ENCODE results near the gene HNRNPK. TPM values are rescaled to one million over a fixed set of nuclear protein-coding genes. Genes with fewer than 3 reads are reported as not detected.

Gene HNRNPK
- total RNA-seq, 2 experiments from 2014 or later = 671 to 848 TPM

- no peak overlapping the region for H3K4me3 Mint-ChIP-seq
- H3K36me3 Mint-ChIP-seq (ENCODE audit: low read depth) = peaks cover 21% of the 10 kb centered on the region
- H3K27ac Mint-ChIP-seq = no peak overlapping the region
- H3K4me1 Mint-ChIP-seq = no peaks in the 10 kb centered on the region
- POLR2A ChIA-PET = interaction anchor here (0.5 to 0.6 kb wide), 2 partner anchors 459 to 573 kb away, joined by 3 to 4 read pairs; no protein-coding TSS in a partner anchor
- H3K27me3 Mint-ChIP-seq = no peaks in the 10 kb centered on the region
- no peak for DNase-seq
- no peaks in the 10 kb centered on the region for H3K9me3 Mint-ChIP-seq
- CTCF ChIA-PET = interaction anchor here (1.7 kb wide), 1 partner anchor 11 kb away, joined by 6 read pairs; no protein-coding TSS in a partner anchor
Measured at GRCh38 chr9:83940590-83941303, 39.3 kb downstream of the HNRNPK start.

- H3K9me3 Mint-ChIP-seq = no peaks in the 10 kb centered on the region
- H3K4me1 Mint-ChIP-seq = no peaks in the 10 kb centered on the region
- ChIA-PET POLR2A (no interaction called here), CTCF (interaction anchor here (0.5 to 1.8 kb wide), 7 partner anchors 10 to 390 kb away, joined by 3 to 6 read pairs (median 3); partner anchors contain the start of genes KIF27 and RMI1)
- no peak overlapping the region for H3K27ac Mint-ChIP-seq
- peaks cover 13% of the 10 kb centered on the region for H3K36me3 Mint-ChIP-seq (ENCODE audit: low read depth)
- H3K4me3 Mint-ChIP-seq = no peak overlapping the region
- no peaks in the 10 kb centered on the region for H3K27me3 Mint-ChIP-seq
- DNase-seq = peak; percentile 55
Measured at GRCh38 chr9:83937861-83938455, 42.1 kb downstream of the HNRNPK start.

- Mint-ChIP-seq H3K27ac (no peak overlapping the region), H3K4me3 (no peak overlapping the region), H3K27me3 (no peaks in the 10 kb centered on the region), H3K4me1 (peaks cover 9% of the 10 kb centered on the region), H3K36me3 (ENCODE audit: low read depth) (peaks cover 6% of the 10 kb centered on the region), H3K9me3 (no peaks in the 10 kb centered on the region)
- ChIA-PET POLR2A (no interaction called here), CTCF (interaction anchor here (1.2 to 1.8 kb wide), 4 partner anchors 15 to 368 kb away, joined by 3 to 6 read pairs (median 4); partner anchors contain the start of gene KIF27)
- no peak for DNase-seq
Measured at GRCh38 chr9:83936523-83936922, 43.5 kb downstream of the HNRNPK start.

- Mint-ChIP-seq H3K27ac (no peak overlapping the region), H3K4me1 (peaks cover 12% of the 10 kb centered on the region), H3K4me3 (no peak overlapping the region), H3K36me3 (ENCODE audit: low read depth) (peaks cover 3% of the 10 kb centered on the region), H3K9me3 (no peaks in the 10 kb centered on the region), H3K27me3 (no peaks in the 10 kb centered on the region)
- POLR2A ChIA-PET = no interaction called here
- no peak for DNase-seq
- CTCF ChIA-PET = interaction anchor here (1.1 kb wide), 1 partner anchor 21 kb away, joined by 4 read pairs; a partner anchor contains a TSS
Measured at GRCh38 chr9:83935276-83935935, 44.6 kb downstream of the HNRNPK start.

- peaks cover 12% of the 10 kb centered on the region for H3K4me1 Mint-ChIP-seq
- no peak for DNase-seq
- CTCF ChIA-PET = interaction anchor here (1.1 kb wide), 1 partner anchor 22 kb away, joined by 4 read pairs; a partner anchor contains a TSS
- no peaks in the 10 kb centered on the region for H3K9me3 Mint-ChIP-seq
- H3K27me3 Mint-ChIP-seq = no peaks in the 10 kb centered on the region
- H3K4me3 Mint-ChIP-seq = no peak overlapping the region
- H3K27ac Mint-ChIP-seq = no peak overlapping the region
- peaks cover 3% of the 10 kb centered on the region for H3K36me3 Mint-ChIP-seq (ENCODE audit: low read depth)
- POLR2A ChIA-PET = no interaction called here
Measured at GRCh38 chr9:83934569-83935275, 45.3 kb downstream of the HNRNPK start.

- CTCF ChIA-PET = interaction anchor here (0.6 to 1.4 kb wide), 2 partner anchors 9 to 326 kb away, joined by 3 to 4 read pairs; no protein-coding TSS in a partner anchor
- no peak for DNase-seq
- H3K27ac Mint-ChIP-seq = no peak overlapping the region
- no peak overlapping the region for H3K4me3 Mint-ChIP-seq
- POLR2A ChIA-PET = no interaction called here
- peaks cover 12% of the 10 kb centered on the region for H3K4me1 Mint-ChIP-seq
- no peaks in the 10 kb centered on the region for H3K27me3 Mint-ChIP-seq
- no peaks in the 10 kb centered on the region for H3K9me3 Mint-ChIP-seq
- H3K36me3 Mint-ChIP-seq (ENCODE audit: low read depth) = no peaks in the 10 kb centered on the region
Measured at GRCh38 chr9:83933790-83934189, 46.2 kb downstream of the HNRNPK start.

- POLR2A ChIA-PET = no interaction called here
- DNase-seq = no peak
- Mint-ChIP-seq H3K27me3 (no peaks in the 10 kb centered on the region), H3K36me3 (ENCODE audit: low read depth) (no peaks in the 10 kb centered on the region), H3K9me3 (no peaks in the 10 kb centered on the region), H3K4me3 (no peak overlapping the region), H3K27ac (no peak overlapping the region), H3K4me1 (peaks cover 12% of the 10 kb centered on the region)
- CTCF ChIA-PET = interaction anchor here (1.4 kb wide), 1 partner anchor 10 kb away, joined by 4 read pairs; no protein-coding TSS in a partner anchor
Measured at GRCh38 chr9:83932851-83933250, 47.2 kb downstream of the HNRNPK start.

- H3K27ac Mint-ChIP-seq = no peak overlapping the region
- POLR2A ChIA-PET = no interaction called here
- CTCF ChIA-PET = interaction anchor here (1.2 kb wide), 1 partner anchor 11 kb away, joined by 4 read pairs; the partner anchor contains the start of gene KIF27
Measured at GRCh38 chr9:83932011-83932410, 48.0 kb downstream of the HNRNPK start.

GRCh38 chr9:83930881-83931280 lies 49.1 kb downstream of the HNRNPK start:
- Mint-ChIP-seq H3K4me1 (peaks cover 12% of the 10 kb centered on the region), H3K4me3 (no peak overlapping the region), H3K9me3 (no peaks in the 10 kb centered on the region), H3K27me3 (no peaks in the 10 kb centered on the region), H3K27ac (no peak overlapping the region), H3K36me3 (ENCODE audit: low read depth) (no peaks in the 10 kb centered on the region)
- no peak for DNase-seq
- ChIA-PET POLR2A (no interaction called here), CTCF (interaction anchor here (1.9 kb wide), 1 partner anchor 9 kb away, joined by 7 read pairs; the partner anchor contains the start of gene KIF27)

More at GRCh38 chr9:83932011-83932410, 48.0 kb downstream of the HNRNPK start:
- peaks cover 12% of the 10 kb centered on the region for H3K4me1 Mint-ChIP-seq
- no peak overlapping the region for H3K4me3 Mint-ChIP-seq
- no peaks in the 10 kb centered on the region for H3K36me3 Mint-ChIP-seq (ENCODE audit: low read depth)
- no peaks in the 10 kb centered on the region for H3K9me3 Mint-ChIP-seq
- no peak for DNase-seq
- no peaks in the 10 kb centered on the region for H3K27me3 Mint-ChIP-seq

GRCh38 chr9:83927591-83927990 lies 52.4 kb downstream of the HNRNPK start:
- H3K27me3 Mint-ChIP-seq = no peaks in the 10 kb centered on the region

GRCh38 chr9:83920927-83921707 lies 58.9 kb downstream of the HNRNPK start, which contains the start of gene KIF27:
TSS of gene KIF27 (minus strand) at chr9:83921432. CDS start at chr9:83915591, 5,841 bp downstream.
- Mint-ChIP-seq H3K4me1 (peaks cover 21% of the 10 kb centered on the region), H3K27ac (peak within 1 kb of the TSS; percentile 96), H3K36me3 (ENCODE audit: low read depth) (peaks cover 2% of the 10 kb centered on the region), H3K27me3 (no peaks in the 10 kb centered on the region), H3K4me3 (peak within 1 kb of the TSS; percentile 85), H3K9me3 (no peaks in the 10 kb centered on the region)
- ChIA-PET POLR2A (interaction anchor here (0.7 kb wide), 1 partner anchor 54 kb away, joined by 5 read pairs; no protein-coding TSS in a partner anchor), CTCF (interaction anchor here (0.5 to 2.7 kb wide), 12 partner anchors 9 to 587 kb away, joined by 3 to 7 read pairs (median 3); partner anchors contain the start of gene IDNK)
- peak; percentile 97 for DNase-seq

More at GRCh38 chr9:83927591-83927990, 52.4 kb downstream of the HNRNPK start:
- Mint-ChIP-seq H3K27ac (no peak overlapping the region), H3K4me1 (peaks cover 12% of the 10 kb centered on the region), H3K36me3 (ENCODE audit: low read depth) (no peaks in the 10 kb centered on the region), H3K4me3 (no peak overlapping the region), H3K9me3 (no peaks in the 10 kb centered on the region)
- ChIA-PET CTCF (interaction anchor here (0.7 to 1.0 kb wide), 2 partner anchors 10 to 329 kb away, joined by 3 read pairs; no protein-coding TSS in a partner anchor), POLR2A (no interaction called here)
- DNase-seq = no peak
